ENCODE measurements around the gene FEZ2.

GRCh38 chr2:36587101-36587500, 10.9 kb downstream of the FEZ2 start:
- TF ChIP-seq CTCF (IDR thresholded peaks at IDR 0.05) (no peak), POLR2A (IDR thresholded peaks at IDR 0.05) (no peak)

Measured in tibial nerve (tissue), 3 donors.